ENCODE data around the gene CASP6.
"Not testable (repeated sequence)": the region's sequence is repeated elsewhere in the genome, so short reads cannot be mapped to it uniquely, and the experiment has no call there.

Gene CASP6

GRCh38 chr4:109698656-109699055 lies 4.6 kb downstream of the CASP6 start:
- no peak overlapping the region for H3K27ac ChIP-seq
- no peak for TF ChIP-seq CTCF (conservative IDR thresholded peaks at IDR 0.05)

DNA sequence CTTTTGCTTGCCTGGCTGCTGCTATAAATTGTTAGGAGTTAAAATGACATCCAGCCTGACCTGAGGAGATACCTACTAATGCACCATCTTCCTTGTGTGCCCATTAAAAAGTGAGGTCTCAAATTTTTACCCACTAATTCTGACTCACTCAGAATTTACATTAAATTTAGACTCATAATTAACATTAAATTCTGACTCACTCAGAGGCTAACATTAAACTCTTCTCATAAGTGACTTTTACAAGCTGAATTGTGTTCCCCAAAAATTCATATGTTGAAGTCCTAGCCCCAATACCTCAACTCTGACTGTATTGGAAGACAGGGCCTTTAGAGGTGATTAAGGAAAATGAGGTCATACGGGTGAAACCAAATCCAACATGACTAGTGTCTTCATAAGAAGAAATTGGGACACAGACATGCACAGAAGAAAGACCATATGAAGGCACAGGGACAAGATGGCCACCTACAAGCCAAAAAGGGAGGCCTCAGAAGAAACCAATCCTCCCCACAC lies 11.8 kb downstream of the CASP6 start:
- no peak overlapping the region for H3K27ac ChIP-seq
- TF ChIP-seq CTCF (conservative IDR thresholded peaks at IDR 0.05): no peak

- no peak overlapping the region for H3K27ac ChIP-seq
- TF ChIP-seq CTCF (conservative IDR thresholded peaks at IDR 0.05): no peak
These were observed 12.4 kb downstream of the CASP6 start for GRCh38 chr4:109690690-109691410.

DNA sequence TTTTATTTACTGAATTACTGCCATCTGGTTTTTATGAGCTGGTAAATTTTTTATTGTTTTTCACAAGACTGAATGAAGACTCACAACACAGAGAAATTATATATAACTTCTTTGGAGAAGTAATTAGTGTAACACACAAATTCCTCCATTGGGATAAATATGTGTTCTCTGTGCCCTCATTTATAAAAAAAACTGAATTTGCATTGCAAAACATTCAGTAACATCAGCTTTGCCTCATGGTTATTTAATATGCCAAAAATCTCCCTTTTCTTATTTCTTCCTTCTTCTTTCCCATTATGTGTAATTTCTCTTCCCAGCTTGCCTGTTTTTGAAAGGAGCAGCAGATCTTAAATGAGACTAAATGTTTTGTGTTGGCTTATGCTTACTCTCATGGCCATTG lies 18.5 kb downstream of the CASP6 start:
- no peak for TF ChIP-seq CTCF (conservative IDR thresholded peaks at IDR 0.05)
- no peak overlapping the region for H3K27ac ChIP-seq

DNA sequence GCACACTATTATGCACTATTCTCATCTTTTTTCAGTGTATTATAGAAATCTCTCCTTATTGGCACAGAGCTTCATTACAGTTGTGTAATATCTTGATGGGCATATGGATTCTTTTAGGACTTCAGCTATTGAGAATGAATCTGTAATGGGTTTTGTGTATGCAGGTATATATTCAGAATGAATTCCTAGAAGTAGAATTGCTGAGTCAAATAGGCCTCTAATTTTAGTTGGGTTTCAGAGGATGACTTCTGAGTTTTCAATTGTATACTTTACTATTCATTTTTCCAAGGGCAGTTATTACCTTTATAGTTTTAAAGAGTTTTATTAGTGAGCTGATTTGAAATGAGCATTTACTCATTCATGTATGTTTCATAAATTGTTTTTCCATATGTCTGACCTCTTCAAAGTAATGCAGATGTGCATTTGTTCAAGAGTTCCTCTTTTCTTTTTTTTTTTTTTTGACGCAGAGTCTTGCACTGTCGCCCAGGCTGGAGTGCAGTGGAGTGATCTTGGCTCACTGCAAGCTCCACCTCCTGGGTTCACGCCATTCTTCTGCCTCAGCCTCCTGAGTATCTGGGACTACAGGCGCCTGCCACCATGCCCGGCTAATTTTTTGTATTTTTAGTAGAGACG lies 19.5 kb downstream of the CASP6 start:
- no peak overlapping the region for H3K27ac ChIP-seq
- TF ChIP-seq CTCF (conservative IDR thresholded peaks at IDR 0.05): no peak

DNA sequence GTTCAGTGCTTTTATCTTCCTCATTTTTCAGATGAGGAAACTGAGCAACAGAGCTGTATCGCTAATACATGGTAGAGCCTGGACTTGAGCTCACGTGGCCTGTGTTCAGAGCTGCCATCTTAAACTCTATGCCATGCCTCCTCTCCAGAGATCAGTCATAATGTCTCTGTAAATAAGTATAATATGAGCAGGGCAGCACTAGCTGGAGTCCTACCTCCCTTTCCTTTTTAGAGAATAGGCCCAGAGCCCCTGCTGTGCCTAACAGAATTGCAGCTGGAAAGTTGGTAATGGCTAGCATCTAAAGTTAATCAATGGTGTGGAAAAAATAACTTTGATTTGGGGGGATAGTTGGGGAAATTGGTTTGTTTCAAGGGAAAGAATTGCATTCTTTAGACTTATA lies 20.4 kb downstream of the CASP6 start:
- H3K27ac ChIP-seq: no peak overlapping the region
- no peak for TF ChIP-seq CTCF (conservative IDR thresholded peaks at IDR 0.05)

- H3K27ac ChIP-seq: not testable (repeated sequence)
These were observed 24.3 kb downstream of the CASP6 start for GRCh38 chr4:109678925-109679324.

GRCh38 chr4:109678472-109678871 lies 24.8 kb downstream of the CASP6 start:
- not testable (repeated sequence) for H3K27ac ChIP-seq
